Liver (tissue), 9 donors: ENCODE data around the gene TMEM106B. TPM values are rescaled to one million over a fixed set of nuclear protein-coding genes. Genes with fewer than 3 reads are reported as not detected.

Source experiments
- DNase-seq: peaks from one replicate; pipeline ENCODE4 v3.0.0-alpha.2; 2017; ENCODE audit warnings: low spot score
- H3K27ac ChIP-seq, 2 donors: one replicate each; pipeline ENCODE4 v1.7.0; 2013; ENCODE audit warnings: inconsistent platforms in 2 of 2, low read length in 2 of 2, control low read depth in 1 of 2, low read depth in 1 of 2, mild to moderate bottlenecking in 1 of 2
- H3K27me3 ChIP-seq, 4 donors: one replicate each; pipeline versions ENCODE4 v1.6.1 to v1.7.0; 2013; ENCODE audit warnings: low read length in 3 of 4, inconsistent platforms in 1 of 4, mild to moderate bottlenecking in 1 of 4, moderate library complexity in 1 of 4; ENCODE audit not compliant: control insufficient read depth in 4 of 4, insufficient read depth in 4 of 4
- H3K36me3 ChIP-seq, 4 donors: one replicate each; pipeline versions ENCODE4 v1.6.1 to v1.7.0; 2013; ENCODE audit warnings: low read length in 3 of 4, mild to moderate bottlenecking in 3 of 4, low read depth in 1 of 4, moderate library complexity in 1 of 4; ENCODE audit not compliant: control insufficient read depth in 4 of 4, insufficient read depth in 3 of 4
- H3K4me1 ChIP-seq, 4 donors: one replicate each; pipeline versions ENCODE4 v1.6.1 to v1.7.0; 2013; ENCODE audit warnings: low read length in 3 of 4, mild to moderate bottlenecking in 3 of 4, moderate library complexity in 1 of 4; ENCODE audit not compliant: control insufficient read depth in 4 of 4, insufficient read depth in 4 of 4
- H3K4me3 ChIP-seq, 3 donors: one replicate each; pipeline versions ENCODE4 v1.6.1 to v1.7.0; 2013; ENCODE audit warnings: low read length in 3 of 3, control low read depth in 1 of 3, low read depth in 1 of 3, mild to moderate bottlenecking in 1 of 3
- H3K9ac ChIP-seq, 2 donors: one replicate each; pipeline ENCODE4 v1.7.0; 2013; ENCODE audit warnings: low read length in 2 of 2, mild to moderate bottlenecking in 2 of 2, moderate library complexity in 2 of 2, control low read depth in 1 of 2, low read depth in 1 of 2
- H3K9me3 ChIP-seq, 4 donors: one replicate each; pipeline versions ENCODE4 v1.6.1 to v1.7.0; 2013; ENCODE audit warnings: low read length in 3 of 4; ENCODE audit not compliant: control insufficient read depth in 4 of 4
- CTCF ChIP-seq: fragments of 150-350 bp; IDR thresholded peaks from 2 replicates; pipeline ENCODE4 v1.5.1; 2017; ENCODE audit warnings: improper control_type of control experiment, low read depth, low read length; ENCODE audit not compliant: missing input control
- EGR1 ChIP-seq, 2 donors: IDR thresholded peaks; 2 replicates each; pipeline ENCODE4 v1.6.1; 2016 to 2018; ENCODE audit warnings: antibody characterized with exemption in 2 of 2, low read depth in 2 of 2
- FOXA1 ChIP-seq: IDR thresholded peaks from 2 replicates; pipeline ENCODE4 v1.6.1; 2016; ENCODE audit warnings: antibody characterized with exemption
- FOXA2 ChIP-seq: IDR thresholded peaks from 2 replicates; pipeline ENCODE4 v1.6.1; 2016; ENCODE audit warnings: antibody characterized with exemption
- GABPA ChIP-seq, 2 donors: IDR thresholded peaks in 1 of 2; conservative IDR thresholded peaks in 1 of 2; 2 replicates each; pipeline ENCODE4 v1.6.1; 2016; ENCODE audit warnings: antibody characterized with exemption in 2 of 2, mild to moderate bottlenecking in 1 of 2, moderate library complexity in 1 of 2
- HNF4A ChIP-seq, 2 donors: conservative IDR thresholded peaks; 2 replicates each; pipeline ENCODE4 v1.6.1; 2016; ENCODE audit warnings: antibody characterized with exemption in 2 of 2, mild to moderate bottlenecking in 2 of 2
- HNF4G ChIP-seq: IDR thresholded peaks from 2 replicates; pipeline ENCODE4 v1.6.1; 2016; ENCODE audit warnings: antibody characterized with exemption
- JUND ChIP-seq, 2 donors: IDR thresholded peaks; 2 replicates each; pipeline ENCODE4 v1.6.1; 2016; ENCODE audit warnings: antibody characterized with exemption in 2 of 2
- MAX ChIP-seq: IDR thresholded peaks from 2 replicates; pipeline ENCODE4 v1.6.1; 2016; ENCODE audit warnings: antibody characterized with exemption
- NR2F2 ChIP-seq: IDR thresholded peaks from 2 replicates; pipeline ENCODE4 v1.6.1; 2016; ENCODE audit warnings: antibody characterized with exemption
- RAD21 ChIP-seq, 2 donors: IDR thresholded peaks; 2 replicates each; pipeline ENCODE4 v1.6.1; 2016; ENCODE audit warnings: antibody characterized with exemption in 2 of 2, mild to moderate bottlenecking in 2 of 2
- RXRA ChIP-seq, 2 donors: IDR thresholded peaks; 2 replicates each; pipeline ENCODE4 v1.6.1; 2017 to 2018; ENCODE audit warnings: antibody characterized with exemption in 2 of 2, mild to moderate bottlenecking in 1 of 2
- SP1 ChIP-seq: IDR thresholded peaks from 2 replicates; pipeline ENCODE4 v1.6.1; 2018; ENCODE audit warnings: antibody characterized with exemption, mild to moderate bottlenecking
- TAF1 ChIP-seq: conservative IDR thresholded peaks from 2 replicates; pipeline ENCODE4 v1.6.1; 2016; ENCODE audit warnings: antibody characterized with exemption, mild to moderate bottlenecking
- YY1 ChIP-seq: IDR thresholded peaks from 2 replicates; pipeline ENCODE4 v1.6.1; 2016; ENCODE audit warnings: antibody characterized with exemption, mild to moderate bottlenecking
- WGBS: extraction: QIAGEN DNeasy Blood & Tissue Kit; methylation state at CpG from one replicate; pipeline ENCODE4 v1.1.7; 2013; 5-methylcytosine and 5-hydroxymethylcytosine counted together
- polyA plus RNA-seq, 2 donors: library from polyadenylated mRNA; stranded (reverse) in 1 of 2; unstranded in 1 of 2; fragments of 200-250 nt in 1 of 2; fragments of >200 nt in 1 of 2; fragmentation: Nextera tagmentation in 1 of 2; extraction: Ambion mirVana in 1 of 2; gene quantifications; one replicate each; pipeline versions ENCODE4 v1.2.1 to v1.2.3, GENCODE V29; 2013 to 2015
- total RNA-seq, 2 donors: library from RNA; depleted of rRNA; stranded (reverse); fragments of >200 nt; gene quantifications; one replicate each; pipeline ENCODE4 v1.2.3, GENCODE V29; 2014
- TF ChIP-seq, protein P1 (sequence below): IDR thresholded peaks from 2 replicates; pipeline ENCODE4 v1.6.1; 2016; ENCODE audit warnings: antibody characterized with exemption, mild to moderate bottlenecking
- TF ChIP-seq, protein P2 (sequence below): IDR thresholded peaks from 2 replicates; pipeline ENCODE4 v1.6.1; 2016; ENCODE audit warnings: antibody characterized with exemption
- TF ChIP-seq, protein P3 (sequence below): IDR thresholded peaks from 2 replicates; pipeline ENCODE4 v1.6.1; 2016; ENCODE audit warnings: antibody characterized with exemption
- donor health status: healthy.
- donor health status: healthy.
- donor health status: healthy.
- donor health status: healthy.
- donor health status: healthy.

Gene TMEM106B
- total and polyA plus RNA-seq, 4 donors, result 18.6 to 70.2 (median 27.2) TPM

GRCh38 chr7:12173671-12174070, 37.4 kb upstream of the TMEM106B start:
- whole genome bisulfite sequencing, result 67% methylated on average over 2 of the region's 2 CpGs

More at GRCh38 chr7:12173671-12174070, 37.4 kb upstream of the TMEM106B start:
- Histone ChIP-seq H3K9me3 (no peaks in the 10 kb centered on the region), H3K27ac (no peak overlapping the region), H3K4me3 (no peak overlapping the region), H3K4me1 (no peaks in the 10 kb centered on the region), H3K9ac (no peak overlapping the region), H3K27me3 (peaks cover 0 to 2% (median 0%) of the 10 kb centered on the region in 4 donors), H3K36me3 (no peaks in the 10 kb centered on the region)
- TF ChIP-seq HNF4A (conservative IDR thresholded peaks at IDR 0.05) (no peak), SP1 (no peak), HNF4G (no peak), FOXA2 (no peak), YY1 (no peak), NR2F2 (no peak), CTCF (no peak), RAD21 (IDR thresholded peaks at IDR 0.05) (no peak), FOXA1 (no peak), RXRA (IDR thresholded peaks at IDR 0.05) (no peak), JUND (IDR thresholded peaks at IDR 0.05) (no peak), TAF1 (no peak), EGR1 (IDR thresholded peaks at IDR 0.05; ENCODE audit: low read depth in 2 of 2) (no peak), GABPA (IDR thresholded peaks at IDR 0.05 in 1 of 2, conservative IDR thresholded peaks at IDR 0.05 in 1 of 2) (no peak), MAX (no peak)
- TF ChIP-seq, protein P1, sequence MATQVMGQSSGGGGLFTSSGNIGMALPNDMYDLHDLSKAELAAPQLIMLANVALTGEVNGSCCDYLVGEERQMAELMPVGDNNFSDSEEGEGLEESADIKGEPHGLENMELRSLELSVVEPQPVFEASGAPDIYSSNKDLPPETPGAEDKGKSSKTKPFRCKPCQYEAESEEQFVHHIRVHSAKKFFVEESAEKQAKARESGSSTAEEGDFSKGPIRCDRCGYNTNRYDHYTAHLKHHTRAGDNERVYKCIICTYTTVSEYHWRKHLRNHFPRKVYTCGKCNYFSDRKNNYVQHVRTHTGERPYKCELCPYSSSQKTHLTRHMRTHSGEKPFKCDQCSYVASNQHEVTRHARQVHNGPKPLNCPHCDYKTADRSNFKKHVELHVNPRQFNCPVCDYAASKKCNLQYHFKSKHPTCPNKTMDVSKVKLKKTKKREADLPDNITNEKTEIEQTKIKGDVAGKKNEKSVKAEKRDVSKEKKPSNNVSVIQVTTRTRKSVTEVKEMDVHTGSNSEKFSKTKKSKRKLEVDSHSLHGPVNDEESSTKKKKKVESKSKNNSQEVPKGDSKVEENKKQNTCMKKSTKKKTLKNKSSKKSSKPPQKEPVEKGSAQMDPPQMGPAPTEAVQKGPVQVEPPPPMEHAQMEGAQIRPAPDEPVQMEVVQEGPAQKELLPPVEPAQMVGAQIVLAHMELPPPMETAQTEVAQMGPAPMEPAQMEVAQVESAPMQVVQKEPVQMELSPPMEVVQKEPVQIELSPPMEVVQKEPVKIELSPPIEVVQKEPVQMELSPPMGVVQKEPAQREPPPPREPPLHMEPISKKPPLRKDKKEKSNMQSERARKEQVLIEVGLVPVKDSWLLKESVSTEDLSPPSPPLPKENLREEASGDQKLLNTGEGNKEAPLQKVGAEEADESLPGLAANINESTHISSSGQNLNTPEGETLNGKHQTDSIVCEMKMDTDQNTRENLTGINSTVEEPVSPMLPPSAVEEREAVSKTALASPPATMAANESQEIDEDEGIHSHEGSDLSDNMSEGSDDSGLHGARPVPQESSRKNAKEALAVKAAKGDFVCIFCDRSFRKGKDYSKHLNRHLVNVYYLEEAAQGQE, result no peak
- TF ChIP-seq, protein P2, sequence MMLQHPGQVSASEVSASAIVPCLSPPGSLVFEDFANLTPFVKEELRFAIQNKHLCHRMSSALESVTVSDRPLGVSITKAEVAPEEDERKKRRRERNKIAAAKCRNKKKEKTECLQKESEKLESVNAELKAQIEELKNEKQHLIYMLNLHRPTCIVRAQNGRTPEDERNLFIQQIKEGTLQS, result no peak
- TF ChIP-seq, protein P3, sequence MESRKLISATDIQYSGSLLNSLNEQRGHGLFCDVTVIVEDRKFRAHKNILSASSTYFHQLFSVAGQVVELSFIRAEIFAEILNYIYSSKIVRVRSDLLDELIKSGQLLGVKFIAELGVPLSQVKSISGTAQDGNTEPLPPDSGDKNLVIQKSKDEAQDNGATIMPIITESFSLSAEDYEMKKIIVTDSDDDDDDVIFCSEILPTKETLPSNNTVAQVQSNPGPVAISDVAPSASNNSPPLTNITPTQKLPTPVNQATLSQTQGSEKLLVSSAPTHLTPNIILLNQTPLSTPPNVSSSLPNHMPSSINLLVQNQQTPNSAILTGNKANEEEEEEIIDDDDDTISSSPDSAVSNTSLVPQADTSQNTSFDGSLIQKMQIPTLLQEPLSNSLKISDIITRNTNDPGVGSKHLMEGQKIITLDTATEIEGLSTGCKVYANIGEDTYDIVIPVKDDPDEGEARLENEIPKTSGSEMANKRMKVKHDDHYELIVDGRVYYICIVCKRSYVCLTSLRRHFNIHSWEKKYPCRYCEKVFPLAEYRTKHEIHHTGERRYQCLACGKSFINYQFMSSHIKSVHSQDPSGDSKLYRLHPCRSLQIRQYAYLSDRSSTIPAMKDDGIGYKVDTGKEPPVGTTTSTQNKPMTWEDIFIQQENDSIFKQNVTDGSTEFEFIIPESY, result no peak
- no peak for DNase-seq
